ENCODE measurements around the gene DPH5. TPM values are rescaled to one million over a fixed set of nuclear protein-coding genes. Genes with fewer than 3 reads are reported as not detected.
A peak's percentile ranks its signal among the peaks of the same experiment; 100 is the strongest.
"Not testable (repeated sequence)": the region's sequence is repeated elsewhere in the genome, so short reads cannot be mapped to it uniquely, and the experiment has no call there.

The DPH5 gene
- total RNA-seq, result 26.0 TPM

GRCh38 chr1:101025657-101026429, at the start of gene DPH5:
DPH5 (minus strand) TSS chr1:101025784; CDS start chr1:101025443, 341 bp downstream.
- intact Hi-C loops (cut with DNase I), result no loop called here
- DNase-seq (ENCODE audit: low spot score), result peak; percentile 92
- peak; percentile 99 for ATAC-seq

DNA sequence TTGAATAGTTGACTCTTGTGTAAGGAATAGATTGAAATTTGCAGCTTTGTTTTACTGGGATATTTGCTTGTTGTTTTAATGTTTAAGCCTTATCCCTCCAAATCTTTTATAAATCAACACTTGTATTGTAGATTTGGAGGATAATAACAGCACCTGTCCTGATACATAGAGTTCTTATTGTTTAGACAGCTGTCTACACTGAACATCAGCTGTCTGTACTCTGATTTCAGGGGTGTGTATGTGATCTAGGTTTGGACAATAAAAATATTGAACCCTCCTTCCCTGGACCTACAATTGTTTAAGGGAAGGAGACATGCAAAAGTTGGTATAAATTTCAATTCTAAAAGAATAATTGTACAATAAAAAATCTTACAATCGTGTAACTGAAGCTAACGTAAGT, 48.3 kb upstream of the DPH5 start:
- DNase-seq (ENCODE audit: low spot score) (no peak), ATAC-seq (no peak)
- intact Hi-C loops (cut with DNase I), result no loop called here

DNA sequence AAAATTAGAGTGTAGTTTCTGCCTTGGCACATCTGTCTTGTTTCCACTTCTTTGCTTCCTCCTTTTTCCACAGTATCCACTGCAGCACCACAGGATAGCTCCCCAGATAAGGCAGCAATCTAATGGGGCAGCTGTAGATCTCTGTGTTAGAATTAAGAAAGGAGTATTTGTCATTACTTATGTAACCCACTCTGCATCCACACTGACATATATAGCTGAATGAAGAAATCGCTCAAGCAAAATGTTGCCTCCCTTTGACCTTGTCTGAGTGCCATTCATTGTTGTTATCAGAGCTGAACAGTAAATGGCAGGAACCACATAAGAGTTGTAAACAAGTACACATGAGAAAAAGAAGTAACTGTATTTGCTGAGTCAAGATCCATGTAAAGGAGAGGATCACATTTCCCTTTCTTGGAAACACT, 45.9 kb upstream of the DPH5 start:
- intact Hi-C loops (cut with DNase I), result no loop called here
- ATAC-seq, result no peak
- DNase-seq (ENCODE audit: low spot score), result no peak

GRCh38 chr1:101069158-101069557, 43.6 kb upstream of the DPH5 start:
- DNase-seq (ENCODE audit: low spot score) (no peak), ATAC-seq (no peak)
- intact Hi-C loops (cut with DNase I), result no loop called here

DNA sequence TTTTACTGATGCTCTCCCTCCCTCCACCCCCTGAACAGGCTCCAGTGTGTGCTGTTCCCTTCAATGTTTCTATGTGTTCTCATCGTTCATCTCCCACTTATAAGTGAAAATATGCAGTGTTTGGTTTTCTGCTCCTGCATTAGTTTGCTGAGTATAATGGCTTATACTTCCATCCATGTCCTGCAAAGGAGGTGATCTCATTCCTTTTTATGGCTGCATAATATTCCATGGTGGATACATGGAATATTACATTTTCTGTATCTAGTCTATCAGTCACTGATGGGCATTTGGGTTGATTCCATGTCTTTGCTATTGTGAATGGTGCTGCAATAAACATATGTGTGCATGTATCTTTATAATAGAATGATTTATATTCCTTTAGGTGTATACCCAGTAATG, 41.4 kb upstream of the DPH5 start:
- DNase-seq (ENCODE audit: low spot score); ATAC-seq; intact Hi-C loops (cut with DNase I): not testable (repeated sequence)

DNA sequence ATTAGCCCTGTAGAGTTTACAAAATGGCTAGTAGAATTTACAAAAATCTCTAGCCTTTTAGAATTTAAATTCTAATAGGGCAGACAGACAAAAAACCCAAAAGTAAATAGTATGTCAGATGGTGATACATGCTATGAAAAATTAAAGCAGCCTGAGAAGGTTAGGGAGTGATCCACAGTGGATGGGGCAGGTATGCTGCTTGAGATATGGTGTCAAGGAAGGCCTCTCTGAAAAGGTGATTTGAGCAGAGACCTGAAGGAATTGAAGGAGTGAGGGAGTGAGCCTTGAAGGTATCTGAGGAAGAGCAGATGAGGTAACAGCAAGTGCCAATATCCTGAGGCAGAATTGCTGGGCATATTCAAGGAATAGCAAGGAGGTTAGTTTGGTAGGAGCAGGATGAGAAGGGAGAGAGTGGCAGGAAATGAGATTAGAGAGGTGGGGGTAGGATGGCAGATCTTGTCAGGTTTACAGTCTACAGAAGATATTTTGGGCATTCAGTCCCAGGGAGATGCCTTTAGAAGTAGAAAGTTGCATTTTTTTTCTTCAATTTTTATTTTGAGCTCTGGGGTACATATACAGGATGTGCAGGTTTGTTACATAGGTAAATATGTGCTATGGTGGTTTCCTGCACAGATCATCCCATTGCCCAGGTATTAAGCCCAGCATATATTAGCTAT, 40.8 kb upstream of the DPH5 start:
- DNase-seq (ENCODE audit: low spot score) (no peak), ATAC-seq (no peak)
- intact Hi-C loops (cut with DNase I), result no loop called here

- intact Hi-C loops (cut with DNase I), result no loop called here
- ATAC-seq (no peak), DNase-seq (ENCODE audit: low spot score) (no peak)
Measured at GRCh38 chr1:101065575-101065974, 40.0 kb upstream of the DPH5 start.

DNA sequence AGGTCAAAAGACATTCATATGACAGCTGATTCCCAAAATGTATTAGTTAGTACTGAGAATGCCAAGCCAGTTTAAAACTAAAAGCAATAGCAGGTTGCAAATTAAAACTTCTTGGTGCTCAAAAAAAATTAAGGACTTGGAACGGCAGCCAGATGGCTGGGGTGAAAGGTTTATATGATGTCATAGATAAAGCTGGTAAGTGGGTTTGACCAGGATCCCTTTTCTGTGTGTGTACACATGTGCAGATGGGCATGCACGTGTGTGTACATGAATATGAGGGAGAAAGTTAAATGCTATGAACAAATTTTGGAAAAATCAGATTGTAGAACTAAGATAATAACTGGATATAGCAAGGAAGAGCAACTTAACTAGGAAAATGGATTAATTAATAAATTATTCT, 39.1 kb upstream of the DPH5 start:
- DNase-seq (ENCODE audit: low spot score), result no peak
- intact Hi-C loops (cut with DNase I), result no loop called here
- ATAC-seq, result no peak

DNA sequence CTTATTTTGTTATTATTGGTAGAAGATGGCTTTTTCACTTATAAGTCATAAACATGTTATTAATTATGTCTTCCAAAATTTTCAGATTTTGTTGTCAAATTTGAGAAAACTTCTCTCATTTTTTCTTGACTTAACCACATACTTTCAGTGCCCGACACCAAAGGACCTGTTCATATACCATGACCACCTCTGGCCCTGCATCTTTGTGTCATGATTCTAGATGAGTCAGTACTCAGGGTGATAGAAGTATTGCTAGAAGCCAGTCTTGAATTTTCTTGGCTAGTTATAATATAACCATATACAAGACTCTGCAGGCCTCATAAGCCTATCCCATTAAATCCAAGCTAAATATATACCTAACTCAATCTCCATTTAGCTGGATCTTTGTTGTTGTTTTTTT, 35.4 kb upstream of the DPH5 start:
- ATAC-seq (no peak), DNase-seq (ENCODE audit: low spot score) (no peak)

DNA sequence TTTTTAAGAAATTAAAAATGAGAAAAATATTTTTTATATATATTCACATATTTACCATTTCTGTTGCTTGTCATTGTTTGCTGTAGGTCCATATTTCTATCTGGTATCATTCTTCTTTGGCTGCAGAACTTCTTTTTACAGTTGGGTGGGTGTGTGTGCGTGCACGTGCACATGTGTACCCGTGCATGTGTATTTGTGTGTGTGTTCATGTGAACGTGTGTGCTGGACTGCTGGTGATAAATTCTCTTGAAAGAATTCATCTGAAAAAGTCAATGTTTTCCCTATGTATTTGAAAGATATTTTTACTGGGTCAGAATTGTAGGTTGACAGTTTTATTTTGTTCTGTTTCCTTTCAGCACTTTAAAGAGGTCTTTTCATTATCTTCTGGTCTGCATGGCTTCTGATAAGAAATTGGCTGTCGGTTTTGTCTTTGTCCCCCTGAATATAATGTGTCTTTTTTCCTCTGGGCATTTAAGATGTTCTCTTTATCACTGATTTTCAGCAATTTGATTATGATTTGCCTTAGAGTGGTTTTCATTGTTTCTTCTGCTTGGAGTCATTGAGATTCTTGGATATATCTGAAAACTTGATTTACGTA, 34.5 kb upstream of the DPH5 start:
- intact Hi-C loops (cut with DNase I), result no loop called here
- no peak for DNase-seq (ENCODE audit: low spot score)
- ATAC-seq, result no peak

More for the DNA sequence above, 35.4 kb upstream of the DPH5 start:
- intact Hi-C loops (cut with DNase I), result no loop called here

- no peak for ATAC-seq
- DNase-seq (ENCODE audit: low spot score), result no peak
- intact Hi-C loops (cut with DNase I), result no loop called here
Measured at GRCh38 chr1:101055623-101056022, 30.0 kb upstream of the DPH5 start.

DNA sequence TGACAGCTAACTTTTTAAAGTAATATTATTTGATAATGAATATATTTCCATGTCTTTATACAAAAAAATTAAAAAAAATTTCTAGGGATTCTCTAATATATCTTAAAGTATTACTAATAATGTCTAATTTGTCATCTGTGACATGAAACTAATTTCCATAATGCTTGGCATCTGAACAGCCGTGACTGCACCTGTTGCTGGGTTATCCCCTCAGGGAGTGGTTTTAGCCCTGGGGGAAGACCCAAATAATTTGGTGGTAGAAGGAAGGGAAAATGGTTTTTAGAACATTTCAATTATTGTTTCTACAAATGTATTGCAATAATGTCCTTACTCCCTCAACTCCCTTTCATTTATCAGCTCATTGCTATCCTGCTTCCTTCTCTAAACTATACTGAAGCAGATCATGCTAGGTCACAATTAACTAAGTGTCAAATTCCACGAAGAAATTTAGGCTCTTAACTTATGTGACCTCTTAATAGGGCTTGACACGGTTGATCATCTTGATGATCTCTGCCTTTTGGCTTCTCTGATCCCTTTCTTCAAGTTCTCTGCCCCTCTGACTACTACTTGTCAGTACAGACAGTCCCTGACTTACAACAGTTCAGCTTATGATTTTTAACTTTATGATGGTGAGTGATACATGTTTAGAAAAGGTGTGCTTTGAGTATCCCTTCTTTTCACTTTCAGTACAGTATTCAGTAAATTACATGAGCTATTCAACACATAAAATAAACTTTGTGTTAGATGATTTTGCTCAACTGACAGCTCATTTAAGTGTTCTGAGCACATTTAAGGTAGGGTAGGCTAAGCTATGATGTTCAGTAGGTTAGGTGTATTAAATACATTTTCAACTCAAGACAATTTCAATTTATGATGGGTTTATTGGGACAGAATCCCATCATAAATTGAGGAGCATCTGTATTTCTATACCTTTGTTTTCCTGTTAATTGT, 26.4 kb upstream of the DPH5 start:
- intact Hi-C loops (cut with DNase I), result no loop called here

DNA sequence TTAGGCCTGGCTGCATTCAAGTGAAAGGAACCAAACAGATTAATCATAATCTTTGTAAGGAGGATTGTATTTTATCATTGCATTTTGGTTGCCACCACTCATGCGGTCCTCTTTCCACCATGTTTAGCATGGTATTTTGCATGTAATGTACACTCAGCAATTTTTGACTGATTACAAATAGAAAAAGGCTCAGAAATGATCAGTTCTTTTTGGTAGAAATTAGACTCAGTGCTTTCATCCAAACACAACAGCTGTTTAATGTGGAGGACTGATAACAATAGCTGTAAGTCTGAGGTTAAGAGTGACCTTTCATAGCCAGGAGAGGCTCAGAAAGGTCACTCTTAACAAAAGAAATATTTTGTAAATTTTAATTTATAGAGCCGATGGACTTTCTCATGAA, 25.3 kb upstream of the DPH5 start:
- intact Hi-C loops (cut with DNase I), result no loop called here
- DNase-seq (ENCODE audit: low spot score) (no peak), ATAC-seq (no peak)

More for the DNA sequence above, 26.4 kb upstream of the DPH5 start:
- DNase-seq (ENCODE audit: low spot score) (no peak), ATAC-seq (no peak)

GRCh38 chr1:101044749-101045148, 19.2 kb upstream of the DPH5 start:
- DNase-seq (ENCODE audit: low spot score) (no peak), ATAC-seq (no peak)
- intact Hi-C loops (cut with DNase I), result no loop called here

DNA sequence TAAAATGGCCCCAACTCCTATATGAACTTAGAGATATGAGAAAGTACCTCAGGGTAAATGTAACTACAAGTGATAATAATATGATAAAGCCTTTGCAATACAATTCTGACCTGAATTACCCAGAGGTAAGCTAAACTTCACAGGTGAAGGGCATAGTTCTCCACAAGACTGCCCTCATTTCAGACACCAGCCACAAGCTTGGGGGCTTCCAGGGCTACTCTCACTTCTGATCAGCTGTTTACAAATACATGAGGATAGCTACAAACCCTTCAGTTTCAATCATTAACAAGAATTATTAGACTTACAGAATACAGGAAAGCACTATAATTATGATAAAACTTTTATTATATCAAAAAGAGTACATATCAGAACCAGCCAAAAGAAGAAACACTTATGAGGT, 18.7 kb upstream of the DPH5 start:
- ATAC-seq (no peak), DNase-seq (ENCODE audit: low spot score) (no peak)
- intact Hi-C loops (cut with DNase I), result no loop called here

GRCh38 chr1:101043776-101044175, 18.2 kb upstream of the DPH5 start:
- DNase-seq (ENCODE audit: low spot score) (no peak), ATAC-seq (no peak)

GRCh38 chr1:101041300-101041699, 15.7 kb upstream of the DPH5 start:
- ATAC-seq, result no peak
- intact Hi-C loops (cut with DNase I), result no loop called here

More at GRCh38 chr1:101043776-101044175, 18.2 kb upstream of the DPH5 start:
- intact Hi-C loops (cut with DNase I), result no loop called here

DNA sequence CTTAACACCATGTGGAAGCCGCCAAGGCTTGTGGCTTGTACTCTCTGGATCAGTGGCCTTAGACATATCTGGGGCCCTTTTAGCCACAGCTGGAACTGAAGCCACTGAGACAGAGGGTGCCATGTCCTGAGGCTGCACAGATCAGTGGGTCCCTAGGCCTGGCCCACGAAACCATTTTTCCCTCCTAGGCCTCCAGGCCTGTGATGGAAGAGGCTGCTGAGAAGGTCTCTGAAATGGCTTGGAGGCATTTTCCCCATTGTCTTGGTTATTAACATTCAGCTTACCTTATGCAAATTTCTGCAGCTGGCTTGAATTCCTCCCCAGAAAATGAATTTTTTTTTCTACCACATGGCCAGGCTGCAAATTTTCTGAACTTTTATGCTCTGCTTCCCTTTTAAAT, 15.1 kb upstream of the DPH5 start:
- DNase-seq (ENCODE audit: low spot score), result no peak
- intact Hi-C loops (cut with DNase I), result no loop called here
- no peak for ATAC-seq

More at GRCh38 chr1:101041300-101041699, 15.7 kb upstream of the DPH5 start:
- DNase-seq (ENCODE audit: low spot score), result no peak

GRCh38 chr1:101039245-101039644, 13.7 kb upstream of the DPH5 start:
- intact Hi-C loops (cut with DNase I), result no loop called here
- no peak for ATAC-seq
- no peak for DNase-seq (ENCODE audit: low spot score)

Measured in sciatic nerve (tissue), 2 donors.